GM23338 (cell line): ENCODE measurements around the gene APC.

Experiments
- CTCF ChIP-seq, 2 experiments: fragments of 200-600 bp in 1 of 2; sonication (generic) in 1 of 2; conservative IDR thresholded peaks; 2 replicates each; pipeline versions ENCODE4 v1.5.1 to v1.6.1; 2016 to 2017; ENCODE audit warnings: antibody characterized with exemption in 2 of 2, low read depth in 2 of 2, mild to moderate bottlenecking in 2 of 2, moderate library complexity in 1 of 2
- EZH2phosphoT487 ChIP-seq: fragments of 200-600 bp; sonication (generic); IDR thresholded peaks from one replicate; pipeline ENCODE4 v1.8.1; 2018; ENCODE audit warnings: antibody characterized with exemption; ENCODE audit not compliant: unreplicated experiment
- JUNB ChIP-seq: IDR thresholded peaks from one replicate; pipeline ENCODE4 v1.6.1; 2016; ENCODE audit warnings: antibody characterized with exemption; ENCODE audit not compliant: unreplicated experiment
- REST ChIP-seq: IDR thresholded peaks from one replicate; pipeline ENCODE4 v1.6.1; 2018; ENCODE audit warnings: antibody characterized with exemption; ENCODE audit not compliant: unreplicated experiment

- TF ChIP-seq JUNB (no peak), CTCF (conservative IDR thresholded peaks at IDR 0.05; ENCODE audit: low read depth in 2 of 2) (no peak; a peak in 1 of 4 replicates), REST (no peak), EZH2phosphoT487 (no peak)
Measured at GRCh38 chr5:112710896-112711295, 26.8 kb upstream of the APC start.
